Ishikawa (cell line): ENCODE data around the gene NFATC1.

ENCODE experiments used
- CEBPB ChIP-seq: IDR thresholded peaks from 2 replicates; pipeline ENCODE4 v1.6.1; 2012
- CREB1 ChIP-seq: IDR thresholded peaks from 2 replicates; pipeline ENCODE4 v1.6.1; 2012; ENCODE audit warnings: low read depth
- EGR1 ChIP-seq: IDR thresholded peaks from 2 replicates; pipeline ENCODE4 v1.6.1; 2012
- EP300 ChIP-seq: IDR thresholded peaks from 2 replicates; pipeline ENCODE4 v1.6.1; 2012; ENCODE audit warnings: borderline replicate concordance
- FOXM1 ChIP-seq: IDR thresholded peaks from 2 replicates; pipeline ENCODE4 v1.6.1; 2012; ENCODE audit warnings: low read depth, borderline replicate concordance
- MAX ChIP-seq: IDR thresholded peaks from 2 replicates; pipeline ENCODE4 v1.6.1; 2012
- NFIC ChIP-seq: IDR thresholded peaks from 2 replicates; pipeline ENCODE4 v1.6.1; 2012
- RAD21 ChIP-seq: IDR thresholded peaks from 2 replicates; pipeline ENCODE4 v1.6.1; 2012; ENCODE audit warnings: low read depth
- REST ChIP-seq: IDR thresholded peaks from 2 replicates; pipeline ENCODE4 v1.6.1; 2012; ENCODE audit warnings: low read depth, mild to moderate bottlenecking
- TAF1 ChIP-seq: IDR thresholded peaks from 2 replicates; pipeline ENCODE4 v1.6.1; 2012; ENCODE audit warnings: low read depth, mild to moderate bottlenecking
- TCF12 ChIP-seq: IDR thresholded peaks from 2 replicates; pipeline ENCODE4 v1.6.1; 2012; ENCODE audit warnings: low read depth
- TEAD4 ChIP-seq: IDR thresholded peaks from 2 replicates; pipeline ENCODE4 v1.6.1; 2012
- USF1 ChIP-seq: IDR thresholded peaks from 2 replicates; pipeline ENCODE4 v1.6.1; 2012
- YY1 ChIP-seq: IDR thresholded peaks from 2 replicates; pipeline ENCODE4 v1.6.1; 2012; ENCODE audit warnings: low read depth
- ZBTB7A ChIP-seq: IDR thresholded peaks from 2 replicates; pipeline ENCODE4 v1.6.1; 2012; ENCODE audit warnings: low read depth

The NFATC1 gene

GRCh38 chr18:79568543-79569205 lies 172.9 kb downstream of the NFATC1 start:
- TF ChIP-seq MAX, result no peak
- no peak for TF ChIP-seq USF1
- no peak for TF ChIP-seq YY1
- TF ChIP-seq NFIC, result no peak
- no peak for TF ChIP-seq TAF1

- TF ChIP-seq USF1 (no peak), MAX (peak; percentile 71)
Observed at GRCh38 chr18:79569720-79570119, 174.0 kb downstream of the NFATC1 start.

GRCh38 chr18:79570266-79571201 lies 174.8 kb downstream of the NFATC1 start:
- TF ChIP-seq ZBTB7A, result peak; percentile 98; the same call in 1 of the 2 replicates
- peak; percentile 95 for TF ChIP-seq NFIC
- TF ChIP-seq RAD21, result no peak
- TF ChIP-seq REST, result no peak
- TF ChIP-seq EGR1, result no peak
- TF ChIP-seq TCF12, result peak; percentile 95
- no peak for TF ChIP-seq CREB1
- TF ChIP-seq FOXM1, result peak; percentile 81
- peak; percentile 48; the same call in 1 of the 2 replicates for TF ChIP-seq CEBPB
- no peak; the same call in none of the 2 replicates for TF ChIP-seq MAX
- TF ChIP-seq EP300, result peak; percentile 84
- TF ChIP-seq TEAD4, result no peak; the same call in 1 of the 2 replicates
- TF ChIP-seq TAF1, result no peak

- TF ChIP-seq YY1 (no peak), ZBTB7A (no peak; the same call in 1 of the 2 replicates), EGR1 (no peak), REST (no peak), RAD21 (no peak), CREB1 (no peak), EP300 (no peak; the same call in 1 of the 2 replicates), CEBPB (no peak), FOXM1 (no peak), TEAD4 (no peak), TAF1 (no peak), USF1 (no peak), NFIC (no peak), TCF12 (no peak)
Observed at GRCh38 chr18:79571211-79572092, 175.7 kb downstream of the NFATC1 start.
